ENCODE measurements around the gene EGFL8. TPM values are rescaled to one million over a fixed set of nuclear protein-coding genes. Genes with fewer than 3 reads are reported as not detected.

The EGFL8 gene
- total RNA-seq, 1 donor = 0.72 TPM

DNA sequence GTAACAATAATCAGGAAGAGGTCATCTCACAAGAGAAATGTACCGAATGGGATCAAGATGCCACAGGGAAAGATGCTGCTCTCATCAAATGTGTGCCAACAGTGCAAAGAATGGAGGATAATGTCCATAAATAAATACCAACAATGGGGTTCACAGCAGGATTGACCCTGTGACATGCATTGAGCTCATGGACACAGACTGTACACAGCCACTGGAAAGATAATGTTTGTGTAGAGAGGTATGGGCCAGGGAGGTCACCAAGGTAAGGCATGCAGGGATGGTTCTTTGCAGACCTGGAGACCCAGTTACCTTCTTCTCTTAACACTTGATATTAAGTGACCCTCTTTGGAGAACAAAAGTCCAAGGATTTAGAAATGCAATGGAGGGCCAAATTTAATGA lies 10.0 kb downstream of the EGFL8 start:
- H3K4me3 ChIP-seq (ENCODE audit: low read depth, low read length) = peak overlapping the region; percentile 94
- no peak for DNase-seq (ENCODE audit: low read depth)
- TF ChIP-seq, protein P1, sequence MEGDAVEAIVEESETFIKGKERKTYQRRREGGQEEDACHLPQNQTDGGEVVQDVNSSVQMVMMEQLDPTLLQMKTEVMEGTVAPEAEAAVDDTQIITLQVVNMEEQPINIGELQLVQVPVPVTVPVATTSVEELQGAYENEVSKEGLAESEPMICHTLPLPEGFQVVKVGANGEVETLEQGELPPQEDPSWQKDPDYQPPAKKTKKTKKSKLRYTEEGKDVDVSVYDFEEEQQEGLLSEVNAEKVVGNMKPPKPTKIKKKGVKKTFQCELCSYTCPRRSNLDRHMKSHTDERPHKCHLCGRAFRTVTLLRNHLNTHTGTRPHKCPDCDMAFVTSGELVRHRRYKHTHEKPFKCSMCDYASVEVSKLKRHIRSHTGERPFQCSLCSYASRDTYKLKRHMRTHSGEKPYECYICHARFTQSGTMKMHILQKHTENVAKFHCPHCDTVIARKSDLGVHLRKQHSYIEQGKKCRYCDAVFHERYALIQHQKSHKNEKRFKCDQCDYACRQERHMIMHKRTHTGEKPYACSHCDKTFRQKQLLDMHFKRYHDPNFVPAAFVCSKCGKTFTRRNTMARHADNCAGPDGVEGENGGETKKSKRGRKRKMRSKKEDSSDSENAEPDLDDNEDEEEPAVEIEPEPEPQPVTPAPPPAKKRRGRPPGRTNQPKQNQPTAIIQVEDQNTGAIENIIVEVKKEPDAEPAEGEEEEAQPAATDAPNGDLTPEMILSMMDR (IDR thresholded peaks at IDR 0.05; ENCODE audit: insufficient read depth, low read length) = no peak

DNA sequence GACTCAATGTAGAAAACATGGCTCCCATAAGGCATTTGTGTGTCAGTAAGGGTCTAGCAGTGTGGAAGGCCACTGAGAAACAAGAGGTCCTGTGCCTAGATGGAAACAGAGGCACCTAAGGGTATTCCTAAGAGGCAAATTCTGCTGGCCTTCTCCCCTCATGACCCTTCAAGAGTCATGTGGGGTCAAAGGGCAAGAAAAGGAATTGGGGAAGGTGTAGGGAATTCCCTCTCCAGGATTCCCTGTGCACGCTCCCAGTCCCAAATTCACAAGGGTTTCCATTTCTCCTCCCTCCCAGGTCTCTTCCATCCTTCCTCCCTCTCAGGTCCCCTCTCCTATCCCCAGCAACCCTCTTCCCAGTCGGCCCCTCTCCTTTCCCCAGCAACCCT lies 10.9 kb downstream of the EGFL8 start:
- TF ChIP-seq, protein P1 (IDR thresholded peaks at IDR 0.05; ENCODE audit: insufficient read depth, low read length) = no peak
- no peak for DNase-seq (ENCODE audit: low read depth)
- H3K4me3 ChIP-seq (ENCODE audit: low read depth, low read length) = peak overlapping the region; percentile 94

DNA sequence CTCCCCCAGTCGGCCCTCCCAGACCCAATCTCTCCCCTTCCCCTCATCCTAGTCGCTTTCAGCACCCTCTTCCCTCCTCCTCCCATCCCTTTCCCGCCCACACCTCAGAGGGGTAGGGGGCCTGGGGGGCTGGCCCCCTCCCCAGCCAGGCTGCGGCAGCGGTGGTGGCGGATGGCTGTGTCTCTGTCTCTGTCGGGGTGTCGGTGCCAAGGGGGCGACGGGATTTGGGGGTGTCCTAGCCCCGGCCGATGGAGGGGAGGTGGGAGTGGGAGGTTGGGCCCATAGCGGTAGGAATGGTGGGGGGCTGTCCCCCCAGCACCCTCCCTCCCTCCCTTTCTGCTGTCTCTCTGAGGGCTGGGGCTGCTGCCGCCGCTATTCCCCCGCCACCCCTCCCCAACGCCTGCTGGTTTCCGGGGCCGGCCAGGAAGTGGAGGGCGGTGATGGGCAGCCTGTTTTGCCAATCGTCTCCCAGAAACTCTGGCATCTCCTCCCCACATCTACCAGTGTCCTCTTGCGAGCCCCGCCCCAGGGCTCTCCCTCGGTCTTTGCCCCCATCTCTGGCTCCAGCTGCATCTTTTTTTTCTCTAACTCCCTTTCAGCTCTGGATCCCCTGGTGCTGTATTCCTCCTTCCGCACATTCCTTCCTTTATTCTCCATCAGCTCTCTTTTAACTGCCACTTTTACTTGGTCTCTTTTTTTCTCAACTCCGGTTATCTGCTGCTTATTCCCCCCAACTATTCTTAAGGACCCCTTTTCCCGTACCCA lies 11.5 kb downstream of the EGFL8 start, which contains the start of gene AGPAT1:
Gene AGPAT1, minus strand, starts transcription at position 374 of the 765 bp plus-strand sequence. CDS start 4,588 bp downstream, outside the sequence.
- peak within 1 kb of the TSS; percentile 94 for H3K4me3 ChIP-seq (ENCODE audit: low read depth, low read length)
- DNase-seq (ENCODE audit: low read depth) = peak; percentile 98
- TF ChIP-seq, protein P1 (IDR thresholded peaks at IDR 0.05; ENCODE audit: insufficient read depth, low read length) = no peak

DNA sequence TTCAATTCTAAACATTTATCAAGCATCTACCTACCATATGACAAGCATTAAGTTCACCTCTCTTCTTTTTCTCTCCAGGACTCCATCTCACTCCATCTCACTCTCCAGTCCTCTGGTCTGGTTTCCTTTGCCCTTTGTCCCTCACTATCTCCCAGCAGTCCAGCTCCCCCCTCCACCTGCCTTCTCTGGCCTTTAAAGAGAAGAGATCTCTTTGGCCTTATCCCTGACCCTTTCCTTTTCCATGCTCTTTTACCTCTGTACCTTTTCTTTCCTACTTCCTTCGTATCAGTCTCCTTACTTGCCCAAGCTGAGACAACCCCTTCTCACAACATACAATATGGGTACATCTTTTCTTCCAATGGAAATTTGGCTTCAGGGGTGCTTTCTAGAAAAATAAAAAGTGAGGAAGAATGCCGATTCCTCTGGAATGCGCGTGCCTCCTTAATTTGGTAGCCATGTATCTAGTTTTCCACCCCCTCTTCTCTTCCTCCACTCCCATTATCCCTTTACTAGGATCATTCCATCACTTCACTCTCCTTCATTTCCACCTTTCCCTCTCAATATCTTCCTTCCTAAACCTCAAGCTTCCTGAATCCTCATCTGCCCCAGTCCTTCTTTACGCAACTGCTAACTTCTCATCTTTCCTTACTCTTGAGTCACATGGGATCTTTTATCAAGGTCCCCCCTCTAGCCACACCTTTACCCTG lies 12.2 kb downstream of the EGFL8 start:
- peak overlapping the region; percentile 94 for H3K4me3 ChIP-seq (ENCODE audit: low read depth, low read length)
- peak; percentile 71 for DNase-seq (ENCODE audit: low read depth)
- TF ChIP-seq, protein P1 (IDR thresholded peaks at IDR 0.05; ENCODE audit: insufficient read depth, low read length) = no peak

DNA sequence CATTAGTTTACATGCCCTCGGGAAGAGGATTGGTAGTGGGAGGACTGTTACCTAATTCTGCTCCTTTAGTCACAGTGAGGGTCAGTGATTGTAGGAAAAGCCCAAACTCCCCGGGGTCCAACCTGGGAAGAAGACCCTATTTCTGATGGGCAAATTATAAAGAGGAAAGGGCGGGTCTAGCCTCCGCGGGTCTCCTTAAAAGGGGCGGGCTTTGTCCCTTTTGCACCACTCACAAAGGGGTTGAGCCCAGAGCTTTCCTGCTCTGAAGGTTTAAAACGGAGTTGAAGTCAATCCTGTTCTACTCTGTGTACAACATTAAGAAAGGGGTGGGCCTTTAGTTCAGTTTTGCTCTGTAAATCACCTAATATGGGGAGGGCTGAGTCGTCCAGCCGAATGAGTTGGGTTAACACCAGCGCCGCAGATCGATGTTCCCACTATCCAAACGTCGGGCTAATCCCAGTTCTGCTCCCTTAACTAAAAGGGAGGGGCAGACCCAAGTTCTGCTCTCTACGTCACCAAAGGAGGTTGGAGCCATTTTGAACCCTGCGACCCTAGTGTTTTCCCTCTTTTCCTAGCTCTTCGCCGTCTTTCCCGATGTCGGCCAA lies 12.9 kb downstream of the EGFL8 start:
- H3K4me3 ChIP-seq (ENCODE audit: low read depth, low read length) = peak overlapping the region; percentile 94
- TF ChIP-seq, protein P1 (IDR thresholded peaks at IDR 0.05; ENCODE audit: insufficient read depth, low read length) = no peak
- DNase-seq (ENCODE audit: low read depth) = no peak

DNA sequence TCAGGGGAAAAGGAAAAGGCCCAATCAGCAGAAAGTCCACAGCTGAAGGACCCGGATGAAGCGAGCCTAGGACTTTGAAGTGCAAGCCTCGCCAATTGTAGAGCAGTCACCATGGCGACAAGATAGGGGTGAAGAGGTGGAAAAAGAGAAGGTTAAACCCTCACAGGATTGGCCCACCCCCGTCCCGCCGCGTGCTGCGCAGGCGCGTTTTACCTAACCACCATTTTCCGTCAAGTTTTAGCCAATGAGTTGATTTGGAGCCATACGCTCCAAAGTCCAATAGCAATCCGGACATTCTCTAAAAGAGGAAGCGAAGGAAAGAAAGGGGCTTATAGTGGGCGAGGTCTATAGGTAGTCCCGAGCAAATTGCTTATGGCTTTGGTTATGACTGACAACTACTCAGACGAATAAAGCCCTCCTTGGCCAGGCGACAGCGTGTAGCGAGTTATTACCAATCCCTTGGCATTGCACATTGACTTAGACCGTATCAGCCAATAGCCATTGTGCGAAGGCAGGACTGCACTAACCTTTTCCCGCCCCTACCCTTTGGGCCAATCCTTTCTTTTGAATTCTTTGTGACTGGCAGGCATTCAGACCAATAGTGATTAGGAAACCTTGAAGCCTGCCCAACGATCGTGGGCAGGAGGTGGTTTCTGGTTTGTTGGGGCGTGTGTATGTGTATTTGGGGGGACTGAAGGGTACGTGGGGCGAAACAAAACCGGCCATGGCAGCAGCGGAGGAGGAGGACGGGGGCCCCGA lies 13.6 kb downstream of the EGFL8 start, which contains the start of gene RNF5:
Gene RNF5, plus strand, starts transcription at position 618 of the 759 bp plus-strand sequence. Its CDS starts 107 bp downstream, at position 725.
- peak within 1 kb of the TSS; percentile 94 for H3K4me3 ChIP-seq (ENCODE audit: low read depth, low read length)
- peak; percentile 100 for DNase-seq (ENCODE audit: low read depth)
- TF ChIP-seq, protein P1 (IDR thresholded peaks at IDR 0.05; ENCODE audit: insufficient read depth, low read length) = no peak

Data from fibroblast of the aortic adventitia (primary cell).